NCI-H748 treated with DMSO at 0.1 percent for 48 hours (cell line): Measurements from ENCODE around the gene DPYD.

Experiments used
- DNase-seq: peaks from one replicate; lab custom pipeline; 2025; lab: John Stamatoyannopoulos, UW

The DPYD gene

DNA sequence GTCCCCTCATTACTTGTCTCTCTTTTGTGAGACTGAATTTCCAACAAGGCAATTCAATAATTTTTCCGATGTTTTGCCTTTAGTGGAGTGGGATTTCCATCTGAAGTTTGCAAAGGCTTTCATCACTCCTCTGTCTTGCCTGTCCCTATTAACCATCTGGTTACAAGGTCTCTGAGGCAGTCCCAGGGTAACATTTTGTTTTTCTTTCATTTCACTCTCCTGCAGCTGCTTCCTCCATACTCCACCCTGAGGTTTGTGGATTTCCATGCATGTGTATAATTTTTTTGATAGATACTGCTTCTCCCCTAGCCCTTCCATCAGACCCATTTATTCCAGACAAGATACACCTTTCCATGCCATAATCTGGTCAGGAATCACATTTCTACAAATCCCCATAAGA is 832.4 kb downstream of the DPYD start:
- no peak for DNase-seq

DNA sequence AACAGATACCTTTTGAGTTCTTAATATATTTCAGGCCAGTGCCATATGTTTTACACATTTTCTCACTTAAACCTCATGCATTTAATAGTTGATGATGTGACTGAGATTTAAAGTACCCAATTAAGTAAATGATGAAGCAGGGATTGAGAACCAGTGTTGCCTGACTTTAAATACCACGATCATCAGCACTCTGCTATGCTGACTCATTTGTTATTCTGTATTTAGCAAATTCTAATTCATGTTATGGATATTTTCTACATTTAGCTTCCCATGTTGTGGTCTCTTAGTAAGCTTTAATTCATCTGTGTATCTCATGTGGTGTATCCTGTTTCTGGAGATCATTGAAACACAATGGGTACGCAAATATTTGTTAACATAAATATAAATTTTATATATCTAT is 836.3 kb downstream of the DPYD start:
- no peak for DNase-seq

DNA sequence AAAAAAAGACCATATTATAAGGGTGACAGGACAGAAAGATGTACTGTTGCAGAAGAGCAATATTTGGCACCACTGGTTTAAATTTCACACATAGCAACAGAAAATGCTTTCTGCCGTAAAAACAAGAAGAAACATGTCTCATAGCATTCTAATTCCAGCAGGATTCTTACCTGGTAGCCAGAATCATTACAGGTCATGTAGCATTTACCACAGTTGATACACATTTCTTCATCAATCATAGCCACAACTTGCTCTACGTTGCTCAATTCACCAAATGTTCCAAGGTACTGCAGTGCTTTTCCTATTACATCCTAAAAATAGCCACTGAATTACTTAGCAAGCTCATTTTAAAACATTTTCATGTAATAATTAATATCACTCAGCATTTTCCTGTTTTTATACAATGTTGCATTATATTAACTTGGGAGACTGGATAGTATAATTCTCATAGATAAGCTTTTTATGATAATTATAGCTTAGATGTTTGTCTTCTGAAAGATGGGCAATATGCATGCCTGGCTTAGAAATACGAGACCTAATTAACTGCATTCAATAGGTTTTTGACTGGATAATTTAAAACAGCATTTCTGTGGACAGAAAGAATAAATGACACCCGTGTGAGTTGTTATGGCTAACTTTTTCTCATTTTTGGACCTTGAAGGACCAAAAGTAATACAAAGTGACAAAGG is 838.5 kb downstream of the DPYD start:
- no peak for DNase-seq

DNA sequence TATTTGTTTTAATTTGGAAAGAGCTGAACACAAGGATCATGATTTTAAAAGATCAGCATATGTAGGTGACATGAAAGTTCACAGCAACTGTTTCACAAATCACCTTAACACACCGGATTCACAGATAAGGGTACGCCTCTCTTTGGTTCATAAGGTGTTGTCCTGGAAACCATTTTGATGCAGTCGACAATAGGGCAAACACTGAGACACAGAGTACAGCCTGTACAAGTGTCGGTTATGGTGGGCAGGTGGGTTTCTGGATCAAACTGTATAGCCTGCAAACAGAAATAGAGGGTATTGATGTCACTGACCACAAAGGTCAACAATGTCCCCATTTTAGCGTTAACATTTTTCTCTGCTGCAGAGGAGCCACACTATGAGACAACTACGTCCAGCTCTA is 842.0 kb downstream of the DPYD start:
- DNase-seq, result no peak

DNA sequence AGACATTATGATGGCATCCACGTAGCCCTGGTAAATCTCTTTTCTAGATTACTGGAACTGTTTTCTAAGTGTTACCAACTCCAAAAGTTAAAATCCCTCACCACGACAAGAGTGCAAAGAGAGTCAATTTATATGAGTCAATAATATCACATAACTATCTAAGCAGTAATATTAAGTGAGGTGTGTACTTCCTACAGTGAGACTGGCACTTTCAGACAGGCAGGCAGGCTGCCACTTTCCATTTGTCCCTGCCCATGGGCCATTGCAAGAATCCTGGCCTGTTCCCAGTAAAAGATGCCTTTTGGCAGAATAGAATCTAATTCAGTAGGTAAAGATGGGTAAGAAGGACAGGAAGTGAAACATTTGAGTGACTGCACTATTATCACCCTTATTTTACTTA is 843.6 kb downstream of the DPYD start:
- no peak for DNase-seq

DNA sequence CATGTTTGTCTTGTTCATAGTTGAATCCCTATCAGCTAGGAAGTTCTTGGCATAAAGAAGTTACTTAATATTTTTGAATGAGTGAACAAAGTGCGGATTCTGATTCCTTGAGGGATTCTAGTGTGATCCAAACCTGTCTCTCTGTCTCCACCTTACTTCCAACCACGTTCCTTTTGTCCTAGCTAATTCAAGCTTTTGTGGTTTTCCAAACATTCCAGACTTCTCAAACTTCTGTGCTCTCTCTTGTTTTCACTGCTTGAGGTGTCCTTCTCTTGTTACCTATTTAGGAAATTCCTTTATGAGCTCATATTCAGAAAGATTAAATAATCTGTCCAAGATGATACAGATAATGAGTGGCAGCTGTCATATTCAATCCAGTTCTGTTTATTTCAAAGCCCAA is 846.1 kb downstream of the DPYD start:
- DNase-seq, result no peak

DNA sequence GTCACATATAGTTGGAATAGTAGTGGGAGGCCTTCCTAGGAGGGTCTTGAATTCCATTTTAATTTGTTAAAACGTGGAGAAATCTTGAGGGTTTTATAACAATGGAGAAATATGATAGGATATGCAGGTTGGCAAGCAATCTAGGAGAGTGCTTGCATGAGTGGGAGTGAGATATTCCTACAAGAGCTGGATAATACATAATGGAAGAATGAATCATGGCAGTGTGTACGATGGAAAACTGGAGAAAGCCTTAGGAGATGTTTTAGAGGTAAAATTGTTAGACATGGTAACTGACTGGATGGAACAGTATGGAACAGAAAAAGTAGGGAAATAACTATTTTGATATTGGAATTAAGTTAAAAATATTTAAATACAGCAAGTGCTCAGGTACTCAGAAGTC is 846.9 kb downstream of the DPYD start:
- no peak for DNase-seq

DNA sequence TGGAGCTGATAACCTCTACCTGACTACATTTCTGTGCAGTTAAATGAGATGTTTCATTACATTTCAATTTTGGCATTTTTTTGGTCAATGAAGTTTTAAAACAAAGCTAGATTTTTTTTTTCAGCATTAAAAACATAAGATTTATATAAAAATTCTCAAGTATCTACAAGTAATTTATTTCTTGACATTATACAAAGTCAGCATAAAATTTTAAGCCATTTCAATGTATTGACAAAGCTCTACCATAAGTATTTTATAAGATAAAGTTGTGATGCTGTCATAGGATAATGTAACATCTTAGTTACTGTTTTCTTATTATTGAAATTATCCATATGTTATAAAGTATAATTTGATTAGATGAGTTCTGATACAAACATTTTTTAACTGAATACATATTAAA is 847.7 kb downstream of the DPYD start:
- no peak for DNase-seq

DNA sequence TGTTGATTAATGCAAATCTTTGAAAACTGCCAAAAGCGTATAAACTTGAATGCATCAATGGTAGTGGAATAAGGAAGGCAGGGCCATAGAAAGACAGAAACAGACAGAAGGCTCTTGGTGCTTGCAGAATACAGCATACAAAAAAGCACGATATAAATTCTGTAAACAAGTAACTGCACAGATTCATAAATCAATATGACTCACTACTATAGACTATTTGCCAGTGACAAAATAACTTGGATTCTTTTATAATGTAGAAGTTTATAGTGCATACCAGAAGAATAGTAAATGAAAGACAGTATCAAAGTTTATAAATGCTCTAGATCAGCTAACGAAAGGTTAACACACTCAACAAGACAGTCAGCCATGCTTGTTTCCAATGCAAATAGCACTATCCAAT is 849.7 kb downstream of the DPYD start:
- no peak for DNase-seq

DNA sequence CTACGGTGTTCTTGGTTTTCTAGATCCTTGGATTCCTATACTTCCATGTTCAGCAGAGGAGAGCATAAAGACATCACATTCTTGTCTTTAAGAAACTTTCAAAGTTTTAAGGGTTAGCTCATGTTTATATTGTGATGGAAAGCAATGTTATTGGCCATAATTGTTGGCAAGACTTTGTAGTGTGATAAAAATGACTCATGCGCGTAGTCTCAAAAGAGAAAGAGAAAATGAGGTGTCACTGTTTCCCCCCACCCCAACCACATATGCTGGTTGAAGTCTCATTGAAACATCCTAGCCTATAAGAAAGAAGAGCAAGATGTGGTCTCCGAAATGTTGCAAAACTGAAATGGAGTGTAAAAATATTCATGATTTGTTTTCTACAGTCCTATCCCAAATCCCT is 850.5 kb downstream of the DPYD start:
- DNase-seq, result no peak

DNA sequence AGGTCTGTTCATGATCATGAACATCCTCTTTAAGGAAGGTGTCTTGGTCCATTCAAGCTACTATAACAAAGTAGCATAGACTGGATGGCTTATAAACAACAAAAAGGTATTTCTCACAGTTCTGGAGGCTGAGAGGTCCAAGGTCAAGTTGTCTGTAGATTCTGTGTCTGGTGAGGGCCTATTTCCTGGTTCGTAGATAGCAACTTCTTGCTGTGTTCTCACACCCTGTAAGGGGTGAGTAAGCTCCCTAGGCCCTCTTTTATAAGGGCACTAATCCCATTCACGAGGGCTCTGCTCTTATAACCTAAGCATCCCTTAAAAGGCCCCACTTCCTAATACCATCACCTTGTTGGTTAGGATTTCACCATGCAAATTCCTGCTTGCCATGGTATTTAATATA is 851.5 kb downstream of the DPYD start:
- no peak for DNase-seq

DNA sequence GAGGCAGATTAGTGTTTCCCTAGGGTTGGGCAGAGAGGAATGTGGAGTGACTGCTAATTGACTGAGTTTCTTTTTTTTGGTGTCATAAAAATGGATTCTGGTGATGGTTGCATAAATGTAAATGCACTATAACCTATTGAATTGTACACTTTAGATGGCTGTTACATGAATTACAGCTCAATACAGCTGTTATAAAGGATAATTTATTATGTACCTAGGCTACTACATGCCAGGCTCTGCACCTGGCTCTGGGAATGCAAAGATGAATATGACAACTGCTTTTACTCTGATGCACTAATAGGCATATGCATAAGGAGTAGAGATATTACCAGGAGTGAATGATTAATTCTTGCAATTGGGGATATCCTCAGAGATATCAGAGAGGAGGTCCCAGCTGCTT is 854.0 kb downstream of the DPYD start:
- no peak for DNase-seq

DNA sequence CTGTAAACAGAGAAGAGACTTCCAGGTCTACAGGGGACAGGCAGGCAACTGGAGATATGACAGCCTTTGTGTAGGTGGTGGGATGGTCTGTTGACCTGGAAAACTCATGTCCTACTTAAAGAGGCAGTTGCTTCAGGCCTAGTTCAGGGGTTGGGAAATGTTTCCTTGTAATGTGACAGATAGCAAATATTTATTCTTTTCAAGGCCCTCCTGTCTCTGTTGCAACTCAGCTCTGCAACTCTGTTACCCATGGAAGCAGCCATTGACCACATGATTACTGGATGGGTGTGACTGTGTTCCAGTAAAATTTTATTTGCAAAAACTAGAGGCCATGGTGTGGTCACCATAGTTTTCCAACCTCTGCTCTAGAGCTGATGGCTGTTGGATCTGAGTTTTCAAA is 857.3 kb downstream of the DPYD start:
- no peak for DNase-seq

DNA sequence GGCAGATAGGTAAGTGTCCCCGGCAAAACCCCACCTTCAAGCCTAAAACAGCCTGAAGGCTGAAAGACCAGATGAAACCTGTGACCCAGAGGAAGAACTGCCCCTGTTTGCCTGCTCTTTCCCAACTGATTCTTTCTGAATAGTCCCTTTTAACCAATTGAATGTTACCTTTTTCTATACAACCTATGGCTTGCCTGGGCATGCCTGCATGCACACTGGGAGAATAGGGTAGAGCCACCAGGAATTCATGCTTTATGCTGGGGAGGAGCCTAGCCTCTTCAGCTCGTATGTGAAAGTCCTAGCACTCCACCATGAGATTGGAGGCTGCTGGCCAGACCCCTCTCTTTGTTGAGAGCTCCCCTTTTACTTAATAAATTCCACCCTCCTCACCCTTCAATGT is 859.2 kb downstream of the DPYD start:
- DNase-seq, result no peak

DNA sequence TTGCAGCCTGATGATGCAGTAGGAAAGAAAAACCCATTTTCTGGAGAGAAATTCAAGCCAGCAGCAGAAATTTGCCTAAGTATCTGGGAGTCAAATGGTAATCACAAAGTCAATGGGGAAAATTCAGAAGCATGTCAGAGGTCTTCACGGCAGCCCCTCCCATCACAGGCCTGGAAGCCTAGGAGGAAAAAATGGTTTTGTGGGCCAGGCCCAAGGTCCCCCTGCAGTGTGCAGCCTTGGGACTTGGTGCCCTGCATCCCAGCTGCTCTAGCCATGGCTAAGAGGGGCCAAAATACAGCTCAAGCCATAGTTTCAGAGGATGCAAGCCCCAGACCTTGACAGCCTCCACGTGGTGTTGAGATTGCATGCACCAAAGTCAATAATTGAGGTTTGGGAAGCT is 864.4 kb downstream of the DPYD start:
- DNase-seq, result no peak

DNA sequence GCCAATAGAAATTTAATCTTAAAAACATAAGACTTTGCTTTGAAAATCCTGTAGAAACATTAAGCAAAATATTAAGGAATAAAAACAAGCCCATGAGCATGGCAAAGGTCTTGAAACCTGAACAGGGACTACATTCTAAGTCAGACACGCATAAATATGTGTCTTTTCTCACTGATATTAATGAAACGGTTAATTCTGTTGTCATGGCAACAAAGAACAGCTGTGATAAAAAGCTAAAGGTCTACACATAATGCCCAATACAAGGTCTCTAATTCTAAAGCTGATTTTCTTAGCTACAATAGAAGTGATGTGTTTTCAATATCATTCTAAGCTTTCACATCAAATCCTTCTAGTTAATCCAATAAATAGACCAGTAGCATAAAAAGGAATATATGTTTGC is 867.6 kb downstream of the DPYD start:
- DNase-seq, result no peak

DNA sequence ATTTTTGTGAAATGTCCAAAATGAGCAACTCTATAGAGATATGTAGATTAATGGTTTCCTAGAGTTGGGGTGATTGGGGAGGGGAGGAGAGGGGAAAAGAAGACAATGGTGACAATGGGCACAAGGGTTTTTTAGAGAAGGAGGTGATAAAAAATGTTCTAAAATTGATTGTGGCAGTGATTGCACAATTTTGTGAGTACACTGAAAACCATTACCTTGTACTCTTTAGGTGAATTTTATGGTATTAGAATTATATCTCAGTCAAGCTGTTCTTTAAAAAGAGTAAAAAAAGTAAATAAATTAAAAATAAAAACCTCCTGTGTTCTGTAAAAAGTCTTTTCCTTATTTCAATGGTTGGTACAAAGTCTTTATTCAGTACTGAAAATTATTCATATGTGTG is 869.0 kb downstream of the DPYD start:
- DNase-seq, result no peak

DNA sequence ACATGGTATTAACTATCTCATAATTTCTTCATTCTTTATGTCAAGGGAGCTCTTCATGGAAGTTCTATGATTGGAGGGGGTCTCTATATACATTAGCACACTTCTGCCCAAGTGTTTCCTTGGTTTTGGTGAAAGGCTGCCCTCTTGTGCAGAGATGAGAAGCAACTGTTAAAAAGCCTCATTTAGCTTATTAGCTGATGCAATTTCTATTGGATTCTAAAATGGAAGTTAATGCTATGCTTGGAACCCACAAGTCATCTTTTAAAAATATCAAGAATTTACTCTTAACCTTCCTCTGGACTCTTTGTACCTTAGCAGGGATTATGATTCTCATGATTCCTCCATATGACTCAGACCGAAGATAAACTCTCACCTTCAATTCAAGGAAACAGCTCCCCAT is 870.3 kb downstream of the DPYD start:
- no peak for DNase-seq

DNA sequence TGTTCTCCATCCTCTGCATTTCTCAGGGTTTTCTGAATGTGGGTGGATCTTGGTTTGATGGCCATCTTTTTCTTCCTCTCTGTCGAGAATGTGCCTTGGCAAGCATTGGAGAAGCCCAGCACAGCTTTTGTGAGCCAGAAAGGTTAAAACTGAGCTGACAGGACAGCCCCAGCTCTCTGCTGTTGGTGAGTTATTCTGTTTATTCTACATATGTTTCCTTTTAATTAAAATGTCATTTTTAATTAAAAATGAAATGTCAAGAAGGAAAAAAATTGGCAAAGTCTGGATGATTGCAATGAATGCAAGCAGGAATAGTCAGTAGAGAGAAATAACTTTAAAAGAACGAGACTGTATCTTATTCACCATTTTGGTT is 873.4 kb downstream of the DPYD start:
- no peak for DNase-seq

DNA sequence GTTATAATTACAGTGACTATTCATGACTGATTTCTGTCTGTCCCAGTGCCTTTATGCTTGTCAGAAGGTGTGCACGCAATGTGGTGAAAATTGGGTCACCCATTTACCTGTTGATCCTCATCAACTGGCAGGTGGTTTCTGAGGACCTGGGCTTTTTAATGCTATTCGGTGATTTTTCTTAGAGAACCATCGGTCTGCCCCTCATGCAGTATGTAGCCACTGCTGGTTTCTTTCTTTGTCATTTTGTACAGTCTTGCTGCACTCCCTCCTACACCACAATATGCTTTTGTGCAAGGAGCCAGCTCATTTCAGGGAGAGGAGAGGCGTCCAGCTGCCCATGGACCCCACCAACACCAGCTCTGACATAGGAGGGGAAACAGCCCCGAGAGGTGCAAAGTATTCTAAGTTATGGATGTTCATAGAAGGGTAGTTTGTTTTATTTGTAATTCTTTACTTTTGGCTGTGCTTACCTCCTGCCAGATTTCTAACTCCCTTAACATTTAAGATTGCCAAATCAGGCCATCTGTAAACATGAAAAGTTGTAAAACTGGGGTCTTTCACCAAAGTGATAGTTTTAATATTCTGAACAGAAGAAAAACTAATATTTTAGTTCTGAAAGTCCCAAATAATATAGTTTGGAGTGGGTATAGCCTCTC is 873.9 kb downstream of the DPYD start:
- no peak for DNase-seq

DNA sequence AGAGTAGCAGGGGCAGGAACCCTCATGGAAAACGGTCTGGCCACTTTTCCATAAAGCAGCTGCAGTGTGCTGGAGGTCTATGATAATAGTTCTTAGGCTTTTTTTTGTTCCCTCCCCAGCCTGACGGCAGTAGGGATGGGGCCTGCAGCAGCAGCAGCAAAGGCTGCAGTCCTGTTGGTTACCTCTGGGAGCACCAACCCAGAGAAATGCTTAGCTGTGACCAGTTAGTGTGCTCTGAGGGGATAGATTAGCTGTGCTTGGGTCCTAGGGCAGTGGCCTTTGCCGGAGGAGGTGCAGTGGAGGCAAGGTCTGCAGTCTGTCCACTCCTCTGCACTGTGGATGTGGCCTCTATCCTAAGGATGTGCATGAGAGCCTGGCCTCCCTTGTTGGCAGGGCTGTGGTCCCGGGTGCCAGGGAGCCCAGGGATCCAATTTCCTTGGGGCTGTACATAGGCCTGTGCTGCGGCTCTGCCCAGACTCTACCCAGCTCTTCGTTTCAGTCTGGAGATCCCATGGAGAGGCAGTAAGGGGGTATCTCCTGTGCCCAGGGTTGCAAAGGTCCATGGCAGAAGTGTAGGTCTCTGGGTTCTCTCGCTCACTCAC is 876.6 kb downstream of the DPYD start:
- DNase-seq, result no peak

DNA sequence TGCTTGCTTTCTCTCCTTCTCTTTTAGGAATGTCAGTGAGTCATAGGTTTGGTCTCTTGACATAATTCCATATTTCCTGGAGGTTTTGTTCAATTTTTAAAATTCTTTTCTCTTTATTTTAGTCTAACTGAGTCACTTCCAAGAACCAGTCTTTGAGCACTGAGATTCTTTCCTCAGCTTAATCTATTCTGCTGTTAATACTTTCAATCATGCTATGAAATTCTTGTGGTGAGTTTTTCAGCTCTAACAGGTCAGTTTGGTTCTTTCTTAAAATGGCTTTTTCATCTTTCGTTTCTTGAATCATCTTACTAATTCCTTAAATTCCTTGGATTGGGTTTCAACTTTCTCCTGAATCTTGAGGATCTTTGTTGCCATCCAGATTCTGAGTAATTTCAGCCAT is 878.3 kb downstream of the DPYD start:
- DNase-seq, result no peak

DNA sequence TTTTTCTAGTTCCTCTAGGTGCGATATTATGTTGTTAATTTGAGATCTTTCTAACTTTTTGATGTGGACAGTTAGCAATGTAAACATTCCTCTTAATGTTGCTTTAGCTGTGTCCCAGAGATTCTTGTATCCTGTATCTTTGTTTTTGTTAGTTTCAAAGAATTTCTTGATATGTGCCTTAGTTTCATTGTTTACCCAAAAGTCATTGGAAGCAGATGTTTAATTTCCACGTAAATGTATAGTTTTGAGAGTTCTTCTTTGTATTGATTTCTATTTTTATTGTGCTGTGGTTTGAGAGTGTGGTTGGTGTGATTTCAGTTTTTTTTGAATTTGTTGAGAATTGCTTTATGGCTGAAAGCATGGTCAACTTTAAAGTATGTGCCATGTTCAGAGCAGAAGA is 879.8 kb downstream of the DPYD start:
- DNase-seq, result no peak

DNA sequence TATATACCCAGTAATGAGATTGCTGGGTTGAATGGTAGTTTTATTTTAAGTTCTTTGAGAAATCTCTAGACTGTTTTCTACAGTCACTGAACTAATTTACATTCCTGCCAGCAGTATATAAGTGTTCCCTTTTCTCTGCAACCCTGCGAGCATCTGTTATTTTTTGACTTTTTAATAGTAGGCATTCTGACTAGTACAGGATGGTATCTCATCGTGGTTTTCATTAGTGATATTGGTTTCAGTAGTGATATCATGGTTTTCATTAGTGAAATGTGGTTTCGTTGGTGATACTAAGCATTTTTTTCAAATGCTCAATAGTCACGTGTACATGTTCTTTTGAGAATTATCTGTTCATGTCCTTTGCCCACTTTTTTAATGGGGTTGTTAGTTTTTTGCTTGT is 882.4 kb downstream of the DPYD start:
- DNase-seq, result no peak
